ENCODE data around the gene EXOC6B.
A peak's percentile ranks its signal among the peaks of the same experiment; 100 is the strongest.
"Not testable (repeated sequence)": the region's sequence is repeated elsewhere in the genome, so short reads cannot be mapped to it uniquely, and the experiment has no call there.

The EXOC6B gene

GRCh38 chr2:72539071-72539552 is 286.7 kb downstream of the EXOC6B start:
- peaks cover 4% of the 10 kb centered on the region for H3K4me1 ChIP-seq (ENCODE audit: control insufficient read depth, low read depth, low read length)
- DNase-seq, result peak; percentile 22
- no peaks in the 10 kb centered on the region for H3K79me1 ChIP-seq (ENCODE audit: low read length)
- H3K23ac ChIP-seq (ENCODE audit: low read length), result no peak overlapping the region
- no peak overlapping the region for H3K4ac ChIP-seq (ENCODE audit: low read depth, low read length)
- no peak overlapping the region for H3K9ac ChIP-seq (ENCODE audit: low read length)
- no peaks in the 10 kb centered on the region for H3K79me2 ChIP-seq (ENCODE audit: control insufficient read depth, insufficient read depth, low read length)
- H2BK5ac ChIP-seq (ENCODE audit: low read length), result no peak overlapping the region
- H2AK5ac ChIP-seq (ENCODE audit: low read length), result no peak overlapping the region
- no peak overlapping the region for H2BK120ac ChIP-seq (ENCODE audit: low read depth, low read length)
- H3K18ac ChIP-seq (ENCODE audit: low read length), result no peak overlapping the region
- WGBS (ENCODE audit: extremely low coverage, insufficient coverage, low lambda C conversion rate), result no CpG with 5 or more reads among the region's 2 CpGs
- H2BK15ac ChIP-seq (replicated peaks; ENCODE audit: low read depth), result no peak overlapping the region
- no peak overlapping the region for H3K4me3 ChIP-seq (ENCODE audit: low read length)
- H3K27ac ChIP-seq (ENCODE audit: low read depth, low read length), result no peak overlapping the region
- no peak overlapping the region for H4K5ac ChIP-seq (ENCODE audit: low read length)
- H4K8ac ChIP-seq (ENCODE audit: low read depth, low read length), result no peak overlapping the region
- H3K27me3 ChIP-seq (ENCODE audit: insufficient read depth, low read length, poor library complexity), result no peaks in the 10 kb centered on the region
- H3K56ac ChIP-seq (ENCODE audit: low read length), result no peak overlapping the region
- no peak overlapping the region for H3K4me2 ChIP-seq (ENCODE audit: low read length)
- H3K36me3 ChIP-seq (ENCODE audit: control insufficient read depth, insufficient read depth, low read length), result no peaks in the 10 kb centered on the region

- DNase-seq, result no peak
- no peaks in the 10 kb centered on the region for H3K36me3 ChIP-seq (ENCODE audit: control insufficient read depth, insufficient read depth, low read length)
- H2BK5ac ChIP-seq (ENCODE audit: low read length), result no peak overlapping the region
- no peak overlapping the region for H3K9ac ChIP-seq (ENCODE audit: low read length)
- no peak overlapping the region for H4K8ac ChIP-seq (ENCODE audit: low read depth, low read length)
- H2BK15ac ChIP-seq (replicated peaks; ENCODE audit: low read depth), result no peak overlapping the region
- no peak overlapping the region for H3K23ac ChIP-seq (ENCODE audit: low read length)
- H3K4me3 ChIP-seq (ENCODE audit: low read length), result no peak overlapping the region
- no peaks in the 10 kb centered on the region for H3K27me3 ChIP-seq (ENCODE audit: insufficient read depth, low read length, poor library complexity)
- no peak overlapping the region for H2AK5ac ChIP-seq (ENCODE audit: low read length)
- no peak overlapping the region for H2BK120ac ChIP-seq (ENCODE audit: low read depth, low read length)
- no peak overlapping the region for H4K5ac ChIP-seq (ENCODE audit: low read length)
- peaks cover 4% of the 10 kb centered on the region for H3K4me1 ChIP-seq (ENCODE audit: control insufficient read depth, low read depth, low read length)
- H3K56ac ChIP-seq (ENCODE audit: low read length), result no peak overlapping the region
- H3K79me2 ChIP-seq (ENCODE audit: control insufficient read depth, insufficient read depth, low read length), result no peaks in the 10 kb centered on the region
- no peak overlapping the region for H3K4ac ChIP-seq (ENCODE audit: low read depth, low read length)
- H3K27ac ChIP-seq (ENCODE audit: low read depth, low read length), result no peak overlapping the region
- H3K4me2 ChIP-seq (ENCODE audit: low read length), result no peak overlapping the region
- H3K79me1 ChIP-seq (ENCODE audit: low read length), result no peaks in the 10 kb centered on the region
- H3K18ac ChIP-seq (ENCODE audit: low read length), result no peak overlapping the region
- no CpG with 5 or more reads among the region's 2 CpGs for WGBS (ENCODE audit: extremely low coverage, insufficient coverage, low lambda C conversion rate)
Observed at GRCh38 chr2:72538486-72538885, 287.3 kb downstream of the EXOC6B start.

GRCh38 chr2:72535586-72535985 is 290.2 kb downstream of the EXOC6B start:
- H4K5ac ChIP-seq (ENCODE audit: low read length); H3K27me3 ChIP-seq (ENCODE audit: insufficient read depth, low read length, poor library complexity); H4K8ac ChIP-seq (ENCODE audit: low read depth, low read length); H2AK5ac ChIP-seq (ENCODE audit: low read length); H2BK5ac ChIP-seq (ENCODE audit: low read length); H3K4me3 ChIP-seq (ENCODE audit: low read length); H2BK120ac ChIP-seq (ENCODE audit: low read depth, low read length); H3K36me3 ChIP-seq (ENCODE audit: control insufficient read depth, insufficient read depth, low read length); H3K56ac ChIP-seq (ENCODE audit: low read length); H3K9ac ChIP-seq (ENCODE audit: low read length); H3K79me1 ChIP-seq (ENCODE audit: low read length); DNase-seq; H3K18ac ChIP-seq (ENCODE audit: low read length); H3K4me1 ChIP-seq (ENCODE audit: control insufficient read depth, low read depth, low read length); H2BK15ac ChIP-seq (replicated peaks; ENCODE audit: low read depth); H3K4me2 ChIP-seq (ENCODE audit: low read length); H3K79me2 ChIP-seq (ENCODE audit: control insufficient read depth, insufficient read depth, low read length); H3K27ac ChIP-seq (ENCODE audit: low read depth, low read length); H3K23ac ChIP-seq (ENCODE audit: low read length); H3K4ac ChIP-seq (ENCODE audit: low read depth, low read length): not testable (repeated sequence)
- no CpG with 5 or more reads among the region's 8 CpGs for WGBS (ENCODE audit: extremely low coverage, insufficient coverage, low lambda C conversion rate)

DNA sequence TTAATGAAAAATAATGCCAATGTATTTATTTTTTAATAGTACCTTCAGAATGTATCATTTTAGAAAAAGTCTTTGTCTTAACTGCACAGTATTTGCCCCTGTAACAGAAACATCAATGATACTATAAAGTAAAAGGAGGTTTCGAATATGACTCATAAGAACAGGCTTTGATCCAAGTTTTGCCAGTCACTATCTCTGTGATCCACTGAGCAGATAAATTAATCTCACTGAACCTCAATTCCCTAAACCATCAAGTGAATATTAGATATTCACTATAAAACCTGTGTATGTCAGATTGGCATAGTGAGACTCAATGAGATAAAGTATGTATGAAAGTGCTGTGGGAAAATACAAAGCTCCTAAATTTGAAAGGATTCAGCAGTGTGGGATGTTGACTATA is 292.1 kb downstream of the EXOC6B start:
- no peak overlapping the region for H3K18ac ChIP-seq (ENCODE audit: low read length)
- no peaks in the 10 kb centered on the region for H3K27me3 ChIP-seq (ENCODE audit: insufficient read depth, low read length, poor library complexity)
- no peak overlapping the region for H4K5ac ChIP-seq (ENCODE audit: low read length)
- H3K9ac ChIP-seq (ENCODE audit: low read length), result no peak overlapping the region
- no peak overlapping the region for H4K8ac ChIP-seq (ENCODE audit: low read depth, low read length)
- H3K4me2 ChIP-seq (ENCODE audit: low read length), result no peak overlapping the region
- H3K4me3 ChIP-seq (ENCODE audit: low read length), result no peak overlapping the region
- no peak overlapping the region for H2BK15ac ChIP-seq (replicated peaks; ENCODE audit: low read depth)
- no peak overlapping the region for H2BK5ac ChIP-seq (ENCODE audit: low read length)
- no peak overlapping the region for H3K56ac ChIP-seq (ENCODE audit: low read length)
- no peaks in the 10 kb centered on the region for H3K79me2 ChIP-seq (ENCODE audit: control insufficient read depth, insufficient read depth, low read length)
- H3K23ac ChIP-seq (ENCODE audit: low read length), result no peak overlapping the region
- H2BK120ac ChIP-seq (ENCODE audit: low read depth, low read length), result no peak overlapping the region
- H2AK5ac ChIP-seq (ENCODE audit: low read length), result no peak overlapping the region
- no peak overlapping the region for H3K27ac ChIP-seq (ENCODE audit: low read depth, low read length)
- no peak overlapping the region for H3K4ac ChIP-seq (ENCODE audit: low read depth, low read length)
- no peaks in the 10 kb centered on the region for H3K4me1 ChIP-seq (ENCODE audit: control insufficient read depth, low read depth, low read length)
- no peaks in the 10 kb centered on the region for H3K79me1 ChIP-seq (ENCODE audit: low read length)
- no CpG with 5 or more reads among the region's 1 CpG for WGBS (ENCODE audit: extremely low coverage, insufficient coverage, low lambda C conversion rate)
- H3K36me3 ChIP-seq (ENCODE audit: control insufficient read depth, insufficient read depth, low read length), result no peaks in the 10 kb centered on the region
- DNase-seq, result no peak

DNA sequence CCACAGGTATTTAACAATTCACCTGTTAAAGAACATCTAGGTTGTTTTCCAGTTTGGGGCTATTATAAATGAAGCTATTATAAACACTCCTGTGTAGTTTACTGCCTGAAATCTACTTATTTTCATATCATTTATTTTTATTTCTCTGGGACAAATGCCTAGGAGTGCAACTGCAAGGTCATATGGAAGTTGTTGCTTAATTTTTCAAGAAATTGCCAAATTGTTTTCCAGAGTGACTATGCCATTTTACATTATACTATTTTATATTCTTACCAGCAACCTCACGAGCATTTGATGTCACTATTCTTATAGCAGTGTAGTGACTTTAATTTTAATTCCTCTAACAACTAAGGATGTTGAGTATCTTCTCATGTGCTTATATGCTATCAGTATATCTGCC is 298.4 kb downstream of the EXOC6B start:
- Histone ChIP-seq H3K4me1 (ENCODE audit: control insufficient read depth, low read depth, low read length) (no peaks in the 10 kb centered on the region), H3K27ac (ENCODE audit: low read depth, low read length) (no peak overlapping the region), H2BK120ac (ENCODE audit: low read depth, low read length) (no peak overlapping the region), H3K4me3 (ENCODE audit: low read length) (no peak overlapping the region), H3K27me3 (ENCODE audit: insufficient read depth, low read length, poor library complexity) (no peaks in the 10 kb centered on the region), H2BK15ac (replicated peaks; ENCODE audit: low read depth) (no peak overlapping the region), H3K4me2 (ENCODE audit: low read length) (no peak overlapping the region), H3K9ac (ENCODE audit: low read length) (no peak overlapping the region), H2BK5ac (ENCODE audit: low read length) (no peak overlapping the region), H3K23ac (ENCODE audit: low read length) (no peak overlapping the region), H3K36me3 (ENCODE audit: control insufficient read depth, insufficient read depth, low read length) (no peaks in the 10 kb centered on the region), H4K5ac (ENCODE audit: low read length) (no peak overlapping the region), H3K56ac (ENCODE audit: low read length) (no peak overlapping the region), H3K79me2 (ENCODE audit: control insufficient read depth, insufficient read depth, low read length) (no peaks in the 10 kb centered on the region), H2AK5ac (ENCODE audit: low read length) (no peak overlapping the region), H3K18ac (ENCODE audit: low read length) (no peak overlapping the region), H3K79me1 (ENCODE audit: low read length) (no peaks in the 10 kb centered on the region), H4K8ac (ENCODE audit: low read depth, low read length) (no peak overlapping the region), H3K4ac (ENCODE audit: low read depth, low read length) (no peak overlapping the region)
- no peak for DNase-seq
- WGBS (ENCODE audit: extremely low coverage, insufficient coverage, low lambda C conversion rate), result no CpG with 5 or more reads among the region's 1 CpG

GRCh38 chr2:72526623-72527022 is 299.2 kb downstream of the EXOC6B start:
- Histone ChIP-seq H4K8ac (ENCODE audit: low read depth, low read length) (no peak overlapping the region), H3K27ac (ENCODE audit: low read depth, low read length) (no peak overlapping the region), H3K4me1 (ENCODE audit: control insufficient read depth, low read depth, low read length) (no peaks in the 10 kb centered on the region), H2AK5ac (ENCODE audit: low read length) (no peak overlapping the region), H3K56ac (ENCODE audit: low read length) (no peak overlapping the region), H3K4ac (ENCODE audit: low read depth, low read length) (no peak overlapping the region), H3K36me3 (ENCODE audit: control insufficient read depth, insufficient read depth, low read length) (no peaks in the 10 kb centered on the region), H3K4me2 (ENCODE audit: low read length) (no peak overlapping the region), H4K5ac (ENCODE audit: low read length) (no peak overlapping the region), H2BK5ac (ENCODE audit: low read length) (no peak overlapping the region), H3K23ac (ENCODE audit: low read length) (no peak overlapping the region), H3K4me3 (ENCODE audit: low read length) (no peak overlapping the region), H3K18ac (ENCODE audit: low read length) (no peak overlapping the region), H3K9ac (ENCODE audit: low read length) (no peak overlapping the region), H3K79me2 (ENCODE audit: control insufficient read depth, insufficient read depth, low read length) (no peaks in the 10 kb centered on the region), H2BK120ac (ENCODE audit: low read depth, low read length) (no peak overlapping the region), H2BK15ac (replicated peaks; ENCODE audit: low read depth) (no peak overlapping the region), H3K79me1 (ENCODE audit: low read length) (no peaks in the 10 kb centered on the region), H3K27me3 (ENCODE audit: insufficient read depth, low read length, poor library complexity) (no peaks in the 10 kb centered on the region)
- no peak for DNase-seq
- no CpG with 5 or more reads among the region's 1 CpG for WGBS (ENCODE audit: extremely low coverage, insufficient coverage, low lambda C conversion rate)
